ENCODE data around the gene NOM1.

The NOM1 gene

DNA sequence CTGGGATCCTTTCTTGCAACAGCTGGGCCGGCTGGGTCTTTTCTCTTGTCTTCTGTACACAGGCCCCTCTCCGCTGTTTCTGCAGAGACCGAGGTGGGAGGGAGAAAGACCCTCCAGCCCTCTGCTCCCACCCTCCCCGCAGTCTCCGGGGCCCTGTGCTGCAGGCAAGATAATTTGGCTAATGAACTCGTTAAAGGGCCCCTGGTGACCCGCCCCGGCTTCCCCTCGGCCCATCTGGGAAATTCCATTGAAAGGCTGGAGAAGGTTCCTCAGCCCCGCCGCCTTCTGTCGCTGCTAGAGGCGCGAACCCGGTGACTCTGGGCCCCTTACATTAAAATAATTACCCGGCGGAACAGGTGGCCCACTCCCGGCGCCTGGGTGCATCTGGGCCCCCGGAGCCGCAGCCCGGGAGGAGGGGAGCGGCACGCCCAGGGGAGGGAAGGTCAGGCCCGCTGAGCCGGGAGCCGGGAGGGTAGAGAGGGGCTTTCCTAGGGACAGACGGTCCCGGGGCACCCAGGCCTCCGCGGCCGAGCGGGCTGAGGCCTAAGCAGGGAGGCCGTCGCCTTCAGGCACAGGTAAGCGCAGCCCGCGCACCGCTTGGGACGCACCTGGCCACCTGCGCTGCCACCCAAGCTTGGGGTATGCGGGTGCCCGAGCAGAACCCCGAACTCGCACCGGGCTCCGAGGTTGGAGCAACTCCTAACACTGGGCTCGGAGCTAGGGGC is 68.3 kb downstream of the NOM1 start:
- no peak for DNase-seq

GRCh38 chr7:157018328-157018996 is 69.0 kb downstream of the NOM1 start:
- DNase-seq: no peak

GRCh38 chr7:157018997-157019608 is 69.6 kb downstream of the NOM1 start:
- DNase-seq: no peak

- DNase-seq: no peak
These were observed 70.4 kb downstream of the NOM1 start for GRCh38 chr7:157019718-157020451.

DNA sequence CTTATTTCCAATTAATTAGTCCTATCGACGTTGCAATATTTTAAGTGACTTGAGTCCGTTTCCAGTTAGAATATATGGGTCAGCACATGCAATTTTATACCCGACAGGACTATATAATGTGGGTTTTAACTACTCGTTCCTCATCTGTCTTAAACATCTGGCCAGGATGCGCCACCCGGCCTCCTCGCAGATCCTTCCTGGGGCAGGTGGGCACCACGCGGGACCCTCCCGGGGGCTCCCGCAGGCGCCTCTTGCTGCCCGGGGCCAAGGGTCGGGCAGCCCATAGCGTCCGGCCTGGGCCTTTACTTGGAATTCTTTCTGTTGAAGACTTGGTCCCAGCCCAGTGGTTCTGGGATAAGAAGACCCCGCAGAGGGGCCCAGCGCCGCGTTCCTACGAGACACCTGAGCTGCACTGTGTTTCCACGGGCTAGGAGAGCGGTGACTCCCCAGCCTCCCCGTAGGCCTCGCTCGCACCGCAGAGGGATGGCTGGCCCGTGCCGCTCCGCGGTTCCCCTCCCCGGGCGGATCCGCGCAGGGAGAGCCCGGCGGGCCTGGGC is 71.1 kb downstream of the NOM1 start:
- no peak for DNase-seq

DNA sequence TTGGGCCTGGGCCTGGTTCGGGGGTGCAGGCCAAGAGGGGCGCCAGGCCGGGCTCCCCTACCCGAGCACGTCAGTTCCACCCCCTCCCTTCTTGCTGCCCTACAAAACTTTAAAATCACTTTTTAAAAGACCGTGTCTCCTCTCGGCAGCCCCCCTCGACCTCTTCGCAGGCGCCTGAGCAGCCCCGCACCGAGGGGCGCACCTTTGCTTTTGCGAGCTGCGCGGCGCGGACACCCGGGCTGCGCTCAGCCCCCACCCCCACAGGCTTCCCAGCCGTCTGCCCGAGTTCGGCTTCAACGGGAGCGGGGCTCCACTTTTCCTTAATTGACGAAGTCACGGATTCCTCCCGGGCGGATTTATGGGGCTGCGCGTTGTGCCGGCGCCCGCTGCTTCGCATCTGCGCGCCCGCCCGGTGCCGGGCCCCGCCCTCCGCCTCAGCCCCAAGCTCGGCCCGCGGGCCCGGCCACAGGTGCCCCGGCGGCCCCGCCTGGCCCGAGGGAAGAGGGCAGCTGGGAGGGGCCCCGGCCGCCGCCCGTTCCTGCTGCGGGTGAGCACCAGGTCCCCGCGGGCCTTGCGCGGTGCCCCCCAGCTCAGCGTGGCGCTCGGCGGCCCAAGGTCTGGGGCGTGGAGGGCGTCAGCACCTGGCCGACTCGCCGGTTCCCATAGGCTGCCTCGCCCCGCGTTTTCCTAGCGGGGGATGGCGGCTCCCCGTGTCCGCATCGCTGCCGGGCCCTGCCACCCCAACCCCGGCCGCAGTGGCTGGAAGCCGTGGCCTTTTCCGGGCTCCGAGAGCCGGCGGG is 71.8 kb downstream of the NOM1 start:
- no peak for DNase-seq

- DNase-seq: no peak
These were observed 72.6 kb downstream of the NOM1 start for GRCh38 chr7:157021871-157022680.
